HG02970 (cell line): ENCODE measurements around the gene CCPG1.
"Not testable (repeated sequence)": the region's sequence is repeated elsewhere in the genome, so short reads cannot be mapped to it uniquely, and the experiment has no call there.

ENCODE experiments used
- ATAC-seq: cut with Tn5 transposase; IDR thresholded peaks from one replicate; pipeline ENCODE4 v1.9.1; 2021; ENCODE audit warnings: mild to moderate bottlenecking, moderate library complexity, moderate number of reproducible peaks; ENCODE audit not compliant: unreplicated experiment, low FRiP score

CCPG1 gene, protein sequence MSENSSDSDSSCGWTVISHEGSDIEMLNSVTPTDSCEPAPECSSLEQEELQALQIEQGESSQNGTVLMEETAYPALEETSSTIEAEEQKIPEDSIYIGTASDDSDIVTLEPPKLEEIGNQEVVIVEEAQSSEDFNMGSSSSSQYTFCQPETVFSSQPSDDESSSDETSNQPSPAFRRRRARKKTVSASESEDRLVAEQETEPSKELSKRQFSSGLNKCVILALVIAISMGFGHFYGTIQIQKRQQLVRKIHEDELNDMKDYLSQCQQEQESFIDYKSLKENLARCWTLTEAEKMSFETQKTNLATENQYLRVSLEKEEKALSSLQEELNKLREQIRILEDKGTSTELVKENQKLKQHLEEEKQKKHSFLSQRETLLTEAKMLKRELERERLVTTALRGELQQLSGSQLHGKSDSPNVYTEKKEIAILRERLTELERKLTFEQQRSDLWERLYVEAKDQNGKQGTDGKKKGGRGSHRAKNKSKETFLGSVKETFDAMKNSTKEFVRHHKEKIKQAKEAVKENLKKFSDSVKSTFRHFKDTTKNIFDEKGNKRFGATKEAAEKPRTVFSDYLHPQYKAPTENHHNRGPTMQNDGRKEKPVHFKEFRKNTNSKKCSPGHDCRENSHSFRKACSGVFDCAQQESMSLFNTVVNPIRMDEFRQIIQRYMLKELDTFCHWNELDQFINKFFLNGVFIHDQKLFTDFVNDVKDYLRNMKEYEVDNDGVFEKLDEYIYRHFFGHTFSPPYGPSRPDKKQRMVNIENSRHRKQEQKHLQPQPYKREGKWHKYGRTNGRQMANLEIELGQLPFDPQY

DNA sequence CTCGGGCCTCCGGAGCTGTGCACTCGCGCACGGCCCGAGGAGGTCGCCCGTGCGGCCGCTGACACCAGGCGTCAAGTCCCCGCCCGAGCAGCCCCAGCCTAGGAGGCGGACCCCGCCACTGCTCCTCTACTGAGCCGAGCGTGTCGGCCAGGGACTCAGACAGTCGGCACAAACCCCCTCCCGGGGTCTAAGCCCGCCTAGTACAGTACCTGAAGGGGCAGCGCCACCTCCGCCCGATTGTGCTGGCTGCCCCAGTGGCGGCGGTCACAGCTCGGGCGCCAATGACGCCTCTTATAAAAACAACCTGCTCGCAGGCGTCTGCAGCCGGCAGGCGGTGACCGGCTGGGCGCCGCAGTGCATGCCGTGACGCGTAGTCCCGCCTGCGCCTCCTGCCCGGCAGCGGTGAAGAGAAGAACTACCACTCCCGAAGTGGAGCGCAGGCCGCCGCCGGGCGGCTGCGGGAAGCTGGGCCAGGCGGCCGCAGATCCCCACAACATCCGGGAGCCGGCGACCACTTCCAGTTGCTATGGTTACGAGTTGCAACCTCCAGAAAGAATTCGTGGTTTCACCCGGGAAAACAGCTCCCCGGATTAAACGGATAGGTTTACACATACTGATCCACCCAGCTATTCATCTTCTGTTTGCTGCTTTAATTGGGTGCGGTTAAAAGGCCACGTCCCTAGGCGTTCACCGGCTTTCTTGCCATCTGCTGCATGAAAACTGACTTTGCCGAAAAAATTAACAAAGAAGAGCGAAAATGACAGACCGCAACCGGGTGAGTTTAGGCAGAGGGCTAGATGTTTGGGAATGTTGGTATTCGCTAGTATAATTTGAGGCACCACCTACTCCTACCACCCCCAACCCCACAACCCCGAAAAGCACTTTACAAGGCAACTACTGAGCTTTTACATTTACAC, at the start of gene CCPG1, which contains the start of gene PIERCE2:
TSS of gene CCPG1 (minus strand) at position 348 of the 917 bp plus-strand sequence. CDS start 18,935 bp downstream, outside the sequence.
TSS of gene PIERCE2 (plus strand) at position 484 of the 917 bp plus-strand sequence. CDS start at position 758, 274 bp downstream.
- ATAC-seq, result peak; percentile 95

DNA sequence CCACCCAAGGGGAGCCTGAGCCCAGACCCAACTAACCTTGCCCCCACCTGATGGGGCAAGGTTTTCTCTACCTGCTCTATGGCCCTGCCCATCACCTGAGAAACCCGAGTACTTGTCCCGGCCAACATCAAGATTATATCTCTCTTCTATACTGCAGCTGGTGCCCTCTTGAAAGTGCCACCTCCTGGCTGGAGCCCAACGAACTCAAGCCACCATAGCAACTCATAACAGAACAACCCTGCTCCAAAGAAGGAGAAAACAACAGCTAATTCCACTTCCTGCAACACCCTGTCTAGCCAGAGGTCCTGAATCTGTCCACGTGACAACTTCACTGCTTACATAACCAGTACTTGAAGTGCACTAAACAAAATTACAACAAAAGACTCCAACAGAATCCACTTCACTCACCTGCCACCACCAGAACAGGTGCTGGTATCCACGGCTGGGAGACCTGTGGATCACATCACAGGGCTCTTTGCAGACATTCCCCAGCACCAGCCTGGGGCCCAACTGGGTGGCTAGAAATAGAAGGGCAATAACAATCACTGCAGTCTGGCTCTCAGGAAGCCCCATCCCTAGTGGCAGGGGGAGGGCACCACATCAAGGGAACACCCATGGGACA, 49.4 kb upstream of the CCPG1 start:
- no peak for ATAC-seq

DNA sequence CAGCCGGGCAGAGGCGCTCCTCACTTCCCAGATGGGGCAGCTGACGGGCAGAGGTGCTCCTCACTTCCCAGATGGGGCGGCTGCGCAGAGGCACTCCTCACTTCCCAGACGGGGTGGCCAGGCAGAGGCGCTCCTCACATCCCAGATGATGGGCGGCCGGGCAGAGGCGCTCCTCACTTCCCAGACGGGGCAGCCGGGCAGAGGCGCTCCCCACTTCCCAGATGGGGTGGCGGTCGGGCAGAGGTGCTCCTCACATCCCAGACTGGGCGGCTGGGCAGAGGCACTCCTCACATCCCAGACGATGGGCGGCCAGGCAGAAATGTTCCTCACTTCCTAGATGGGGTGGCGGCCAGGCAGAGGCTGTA, 38.9 kb upstream of the CCPG1 start:
- not testable (repeated sequence) for ATAC-seq

DNA sequence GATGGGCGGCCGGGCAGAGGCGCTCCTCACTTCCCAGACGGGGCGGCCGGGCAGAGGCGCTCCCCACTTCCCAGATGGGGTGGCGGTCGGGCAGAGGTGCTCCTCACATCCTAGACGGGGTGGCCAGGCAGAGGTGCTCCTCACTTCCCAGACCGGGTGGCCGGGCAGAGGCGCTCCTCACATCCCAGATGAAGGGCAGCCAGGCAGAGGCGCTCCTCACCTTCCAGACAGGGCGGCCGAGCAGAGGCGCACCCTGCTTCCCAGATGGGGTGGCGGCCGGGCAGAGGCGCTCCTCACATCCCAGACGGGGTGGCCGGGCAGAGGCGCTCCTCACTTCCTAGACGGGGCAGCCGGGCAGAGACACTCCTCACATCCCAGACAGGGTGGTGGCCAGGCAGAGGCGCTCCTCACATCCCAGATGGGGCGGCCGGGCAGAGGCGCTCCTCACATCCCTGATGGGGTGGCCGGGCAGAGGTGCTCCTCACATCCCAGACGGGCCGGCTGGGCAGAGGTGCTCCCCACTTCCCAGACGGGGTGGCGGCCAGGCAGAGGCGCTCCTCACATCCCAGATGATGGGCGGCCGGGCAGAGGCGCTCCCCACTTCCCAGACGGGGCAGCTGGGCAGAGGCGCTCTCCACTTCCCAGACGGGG, 38.3 kb upstream of the CCPG1 start:
- not testable (repeated sequence) for ATAC-seq

DNA sequence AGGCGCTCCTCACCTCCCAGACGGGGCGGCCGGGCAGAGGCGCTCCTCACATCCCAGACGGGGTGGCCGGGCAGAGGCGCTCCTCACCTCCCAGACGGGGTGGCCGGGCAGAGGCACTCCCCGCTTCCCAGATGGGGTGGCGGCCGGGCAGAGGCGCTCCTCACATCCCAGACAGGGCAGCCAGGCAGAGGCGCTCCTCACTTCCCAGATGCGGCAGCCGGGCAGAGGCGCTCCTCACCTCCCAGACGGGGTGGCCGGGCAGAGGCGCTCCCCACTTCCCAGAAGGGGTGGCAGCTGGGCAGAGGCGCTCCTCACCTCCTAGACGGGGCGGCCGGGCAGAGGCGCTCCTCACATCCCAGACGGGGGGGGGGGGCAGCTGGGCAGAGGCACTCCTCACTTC, 37.8 kb upstream of the CCPG1 start:
- not testable (repeated sequence) for ATAC-seq

DNA sequence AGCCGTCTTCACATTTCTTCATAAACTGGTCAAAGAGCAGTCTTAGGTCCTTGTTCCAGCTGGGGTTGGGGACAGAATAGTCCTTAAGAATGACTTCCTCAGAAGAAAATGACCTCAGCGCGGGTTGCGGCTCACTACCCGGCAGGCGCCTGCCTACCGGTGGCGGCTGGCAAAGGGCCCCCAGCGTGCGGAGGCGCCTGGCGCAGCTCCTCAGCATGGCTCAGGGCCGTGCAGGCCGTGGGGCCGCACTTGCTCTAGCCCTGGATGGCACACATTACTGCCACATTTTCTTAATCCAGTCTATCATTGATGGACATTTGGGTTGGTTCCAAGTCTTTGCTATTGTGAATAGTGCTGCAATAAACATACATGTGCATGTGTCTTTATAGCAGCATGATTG, 35.0 kb upstream of the CCPG1 start:
- not testable (repeated sequence) for ATAC-seq

DNA sequence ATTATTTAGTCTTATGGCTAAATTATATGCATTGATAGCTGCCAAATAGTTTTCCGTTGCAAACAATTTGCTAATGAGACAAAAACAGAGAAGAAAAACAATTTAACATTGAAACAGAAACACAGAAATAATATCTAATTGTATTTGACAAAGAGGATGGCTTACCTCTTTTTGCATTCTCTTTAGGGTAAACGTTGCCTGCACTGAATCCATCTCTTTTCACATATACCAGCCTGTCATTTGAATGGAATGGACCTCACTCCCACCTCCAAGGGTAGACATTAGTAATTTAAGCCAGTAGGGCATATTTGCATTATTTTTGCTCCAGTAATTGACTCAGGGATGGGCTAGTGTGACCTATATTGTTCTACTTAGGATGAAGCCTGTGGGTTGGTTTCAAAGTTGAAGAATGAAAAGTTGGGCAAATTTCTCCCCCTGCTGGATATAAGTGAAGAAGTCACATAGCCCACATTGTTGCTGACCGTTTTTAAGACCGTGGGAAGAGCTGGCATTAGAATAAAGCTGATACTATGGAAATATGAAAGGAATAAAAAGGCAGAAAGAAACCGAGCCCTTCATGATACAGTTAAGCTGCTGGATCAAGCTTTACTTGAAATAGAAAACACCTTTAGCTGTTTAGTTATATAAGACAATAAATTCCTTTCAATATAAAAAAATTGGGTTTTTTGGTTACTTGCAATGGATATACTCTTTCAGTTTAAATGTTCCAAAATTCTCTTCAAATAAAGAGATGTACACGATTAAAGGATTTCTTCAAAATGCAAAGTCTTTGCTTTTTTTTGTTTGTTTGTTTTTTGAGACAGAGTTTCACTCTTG, 27.0 kb upstream of the CCPG1 start:
- ATAC-seq, result no peak

DNA sequence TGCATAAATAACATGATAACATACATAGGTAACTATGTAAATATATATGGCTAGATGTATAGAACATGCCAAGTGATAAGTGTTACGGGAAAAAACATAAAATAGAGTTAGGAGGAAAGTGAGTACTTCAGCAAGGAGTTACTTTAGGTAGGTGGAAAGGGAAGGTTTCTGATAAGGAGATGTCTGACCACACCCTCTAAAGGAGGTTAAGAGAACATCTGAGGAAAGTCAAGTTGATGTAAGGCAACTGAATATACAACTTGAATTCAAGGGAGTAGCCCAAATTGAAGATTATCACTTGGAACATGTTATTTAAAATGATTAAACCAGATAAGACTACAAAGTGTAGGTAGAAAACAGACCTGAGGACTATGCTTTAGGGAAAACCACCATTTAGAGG, 13.9 kb upstream of the CCPG1 start:
- ATAC-seq, result no peak

DNA sequence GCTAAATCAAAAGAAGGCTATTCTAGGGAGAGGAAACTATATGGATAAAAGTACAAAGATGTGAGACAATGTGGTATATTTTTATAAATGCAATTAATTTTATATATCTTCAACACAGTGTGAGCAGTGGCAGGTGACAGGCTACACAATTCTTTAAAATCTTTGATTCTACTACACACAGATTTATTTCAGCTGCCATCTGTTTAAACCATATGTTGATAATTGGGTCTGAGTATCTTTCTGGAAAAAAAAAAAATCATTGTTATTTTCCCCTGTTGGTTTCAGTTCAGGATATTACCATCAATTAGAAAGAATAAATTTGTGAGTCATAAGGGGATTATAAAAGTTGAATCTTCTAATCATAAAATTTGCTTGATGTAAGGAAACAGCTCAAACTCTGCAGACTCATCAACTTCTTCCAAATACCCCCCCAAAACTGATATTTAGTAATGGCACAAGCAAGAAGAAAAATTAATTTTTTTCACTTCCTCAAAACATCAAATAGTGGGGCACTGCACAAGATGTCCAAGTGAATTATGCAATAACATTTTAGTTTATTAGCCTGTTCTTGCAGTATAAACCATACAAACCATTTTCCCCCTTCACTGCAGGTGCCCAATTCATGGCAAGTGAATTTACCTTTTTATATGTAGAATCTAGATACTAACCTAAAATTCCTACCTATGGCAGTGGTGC, 12.2 kb upstream of the CCPG1 start:
- no peak for ATAC-seq

DNA sequence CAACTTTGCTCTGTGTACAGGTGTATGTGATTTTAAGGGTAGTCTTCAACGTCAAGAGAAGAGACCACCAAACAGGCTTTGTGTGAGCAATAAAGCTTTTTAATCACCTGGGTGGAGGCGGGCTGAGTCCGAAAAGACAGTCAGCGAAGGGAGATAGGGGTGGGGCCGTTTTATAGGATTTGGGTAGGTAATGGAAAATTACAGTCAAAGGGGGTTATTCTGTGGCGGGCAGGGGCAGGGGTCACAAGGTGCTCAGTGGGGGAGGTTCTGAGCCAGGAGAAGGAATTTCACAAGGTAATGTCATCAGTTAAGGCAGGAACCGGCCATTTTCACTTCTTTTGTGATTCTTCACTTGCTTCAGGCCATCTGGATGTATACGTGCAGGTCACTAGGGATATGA, 9.5 kb upstream of the CCPG1 start:
- not testable (repeated sequence) for ATAC-seq

DNA sequence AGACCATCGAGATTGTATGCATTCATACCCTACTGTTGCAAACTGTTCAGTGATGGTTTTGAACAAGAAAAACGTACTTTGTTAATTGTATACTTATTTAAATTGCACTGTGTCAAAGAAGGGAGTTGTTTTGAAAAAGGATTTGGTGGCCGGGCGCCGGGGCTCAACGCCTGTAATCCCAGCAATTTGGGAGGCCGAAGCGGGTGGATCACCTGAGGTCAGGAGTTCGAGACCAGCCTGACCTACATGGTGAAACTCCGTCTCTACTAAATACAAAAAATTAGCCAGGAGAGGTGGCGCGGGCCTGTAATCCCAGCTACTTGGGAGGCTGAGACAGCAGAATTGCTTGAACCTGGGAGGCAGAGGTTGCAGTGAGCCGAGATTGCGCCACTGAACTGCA, 817 bp upstream of the CCPG1 start:
- not testable (repeated sequence) for ATAC-seq

DNA sequence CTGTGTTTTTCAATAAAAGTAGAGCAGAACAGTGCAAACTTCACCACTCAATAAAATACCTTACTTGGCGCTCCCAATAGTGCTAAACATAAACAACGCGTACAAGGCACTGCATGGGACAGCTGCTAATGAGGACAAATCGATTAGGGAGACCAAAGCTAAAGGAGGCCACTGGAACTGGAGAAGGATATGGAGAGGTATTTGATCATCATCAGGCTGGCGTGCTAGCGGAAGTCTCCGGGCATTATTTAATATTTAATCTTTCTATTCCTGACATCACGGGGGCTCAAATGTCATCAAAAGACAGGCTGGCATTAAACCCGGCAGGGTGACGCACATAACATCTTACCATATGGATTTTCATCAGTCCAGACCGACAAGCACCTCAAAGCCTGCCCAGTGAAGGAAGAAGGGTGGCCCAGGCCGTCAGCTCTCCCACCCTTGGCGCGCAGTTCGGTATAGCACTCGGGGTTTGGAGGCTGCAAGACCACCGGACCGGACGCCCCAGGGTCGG, 604 bp downstream of the CCPG1 start:
- no peak for ATAC-seq

DNA sequence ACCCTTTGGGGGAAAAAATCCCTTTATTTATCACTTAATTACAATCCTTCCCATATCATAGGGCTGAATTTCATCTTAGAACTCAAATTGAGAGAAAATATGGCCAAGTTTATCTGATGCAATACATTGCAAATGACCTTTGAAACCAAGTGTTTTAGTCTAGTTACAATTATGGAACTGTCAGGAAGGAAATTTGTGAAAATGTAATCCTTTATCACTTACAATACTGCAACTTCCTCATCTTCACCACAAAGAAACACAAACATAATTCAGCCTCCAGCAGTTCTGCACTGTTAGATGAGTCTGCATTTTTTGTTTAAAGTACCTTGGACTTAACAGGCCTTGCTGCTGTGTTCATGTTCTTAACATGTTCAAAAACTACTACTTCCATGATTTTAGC, 4.6 kb downstream of the CCPG1 start:
- no peak for ATAC-seq

DNA sequence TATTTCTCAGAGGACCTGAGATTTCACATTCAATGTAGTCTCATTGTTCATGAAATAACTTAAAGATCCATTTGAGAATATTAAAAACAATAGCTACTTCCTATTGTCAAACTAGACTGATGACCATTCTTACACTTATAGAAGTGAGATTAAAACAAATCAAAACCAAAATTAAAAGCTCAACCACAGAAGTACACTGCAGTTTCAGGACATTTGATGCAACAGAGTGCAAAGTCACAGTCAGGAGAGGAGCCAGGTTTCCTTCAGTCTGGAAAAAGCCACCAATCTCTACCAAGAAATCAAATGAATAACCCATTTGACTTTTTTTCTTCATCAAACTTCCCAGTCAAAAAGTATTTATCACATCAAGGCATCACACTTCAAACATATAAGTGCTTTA, 5.5 kb downstream of the CCPG1 start:
- ATAC-seq, result no peak

DNA sequence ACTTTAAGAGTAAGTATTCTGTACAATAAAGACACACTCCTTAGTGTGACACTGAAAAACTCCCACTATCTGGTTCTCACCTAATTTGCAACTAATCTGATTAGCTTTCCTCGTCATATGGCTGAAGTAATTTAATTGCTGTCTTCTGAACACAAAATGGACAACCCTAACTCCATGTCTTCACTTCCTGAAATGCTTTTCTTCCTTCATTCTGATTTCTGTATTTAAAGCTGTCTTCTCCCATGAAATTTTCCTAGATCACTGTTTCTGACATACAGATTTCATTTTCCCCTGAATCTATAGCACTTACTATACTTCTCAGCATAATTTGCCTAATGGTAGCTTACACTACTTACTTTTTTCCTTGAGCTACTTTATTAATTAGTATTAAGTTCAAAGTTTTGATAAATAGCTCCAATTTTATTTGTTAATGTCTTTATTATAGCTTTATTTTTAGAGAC, 6.3 kb downstream of the CCPG1 start:
- ATAC-seq, result no peak

DNA sequence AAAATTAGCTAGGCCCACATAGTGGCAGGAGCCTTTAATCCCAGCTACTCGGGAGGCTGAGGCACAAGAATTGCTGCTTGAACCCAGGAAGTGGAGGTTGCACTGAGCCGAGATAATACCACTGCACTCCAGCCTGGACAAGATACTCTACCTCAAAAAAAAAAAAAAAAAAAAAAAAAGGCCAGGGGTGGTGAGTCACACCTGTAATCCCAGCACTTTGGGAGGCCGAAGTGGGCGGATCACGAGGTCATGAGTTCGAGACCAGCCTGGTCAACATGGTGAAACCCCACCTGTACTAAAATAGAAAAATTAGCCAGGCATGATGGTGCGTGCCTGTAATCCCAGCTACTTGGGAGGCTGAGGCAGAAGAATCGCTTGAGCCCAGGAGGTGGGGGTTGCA, 8.1 kb downstream of the CCPG1 start:
- not testable (repeated sequence) for ATAC-seq

DNA sequence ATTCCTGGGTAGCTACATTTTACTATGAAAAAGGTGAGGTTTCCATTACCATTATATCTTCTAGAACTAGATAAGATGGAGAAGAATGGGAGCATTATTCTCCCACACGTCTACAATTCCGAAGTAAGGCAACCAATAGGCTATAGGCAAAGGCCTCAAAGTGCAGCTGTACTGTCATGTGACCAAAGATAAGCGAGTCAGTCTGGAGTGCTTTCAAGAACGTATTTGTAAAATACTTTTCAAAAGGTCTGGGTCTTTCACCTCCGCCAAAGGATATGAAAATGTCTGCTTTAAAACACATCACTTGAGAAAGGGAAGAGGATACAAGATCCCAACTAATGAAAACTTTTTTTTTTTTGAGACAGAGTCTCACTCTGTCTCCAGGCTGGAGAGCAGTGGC, 9.9 kb downstream of the CCPG1 start:
- no peak for ATAC-seq

DNA sequence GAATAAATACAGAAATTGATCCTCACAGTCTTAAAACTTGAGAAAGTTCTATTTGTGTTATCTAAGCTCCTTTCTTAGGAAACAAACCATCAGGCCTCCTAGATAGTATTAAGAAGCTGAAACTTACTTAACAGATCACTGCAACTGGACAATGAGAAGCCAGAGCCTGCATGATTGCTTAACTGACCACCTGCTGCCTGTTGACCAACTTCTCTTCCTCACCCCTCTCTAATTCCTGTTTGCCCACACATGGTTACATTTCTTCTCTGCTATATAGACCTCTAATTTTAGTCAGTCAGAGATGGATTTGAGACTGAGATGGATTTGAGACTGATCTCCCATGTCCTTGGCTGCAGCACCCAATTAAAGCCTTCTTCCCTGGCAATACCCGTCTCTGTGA, 13.5 kb downstream of the CCPG1 start:
- no peak for ATAC-seq
